ENCODE measurements around the gene CASP8AP2.

GRCh38 chr6:89862273-89862672 lies 32.6 kb downstream of the CASP8AP2 start:
- no peak for TF ChIP-seq MTA1 (CRISPR knock-in tag; IDR thresholded peaks at IDR 0.05; ENCODE audit: borderline replicate concordance)
- TF ChIP-seq SPEN (CRISPR knock-in tag; IDR thresholded peaks at IDR 0.05; ENCODE audit: low read depth), result no peak

Data from HepG2 (cell line).